ENCODE measurements around the gene TMEM138.

DNA sequence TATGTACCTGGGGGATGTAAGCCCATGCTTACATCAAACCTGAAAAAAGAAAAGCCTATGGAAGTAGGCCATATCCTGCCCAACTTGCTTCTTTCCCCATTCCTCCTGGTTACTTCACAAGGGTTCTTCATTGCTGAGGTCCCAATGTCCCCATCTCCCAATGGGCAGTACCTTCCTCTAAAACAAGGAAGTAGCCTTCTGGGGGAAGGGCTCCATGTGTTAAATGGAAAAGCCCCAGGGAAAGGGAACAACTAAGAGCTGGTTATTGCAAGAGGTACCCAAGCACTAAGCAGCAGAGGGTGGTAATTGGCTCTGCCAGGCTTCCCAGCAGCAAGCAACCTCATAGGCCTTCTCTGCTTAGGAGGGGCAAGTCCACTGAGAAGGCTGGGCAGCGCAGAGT, 41.5 kb downstream of the TMEM138 start:
- no peak for TF ChIP-seq POLR2A (IDR thresholded peaks at IDR 0.05; ENCODE audit: low read depth, low read length)
- TF ChIP-seq TAF1 (IDR thresholded peaks at IDR 0.05; ENCODE audit: low read depth, low read length), result no peak
